ENCODE data around the gene MRPS27.

DNA sequence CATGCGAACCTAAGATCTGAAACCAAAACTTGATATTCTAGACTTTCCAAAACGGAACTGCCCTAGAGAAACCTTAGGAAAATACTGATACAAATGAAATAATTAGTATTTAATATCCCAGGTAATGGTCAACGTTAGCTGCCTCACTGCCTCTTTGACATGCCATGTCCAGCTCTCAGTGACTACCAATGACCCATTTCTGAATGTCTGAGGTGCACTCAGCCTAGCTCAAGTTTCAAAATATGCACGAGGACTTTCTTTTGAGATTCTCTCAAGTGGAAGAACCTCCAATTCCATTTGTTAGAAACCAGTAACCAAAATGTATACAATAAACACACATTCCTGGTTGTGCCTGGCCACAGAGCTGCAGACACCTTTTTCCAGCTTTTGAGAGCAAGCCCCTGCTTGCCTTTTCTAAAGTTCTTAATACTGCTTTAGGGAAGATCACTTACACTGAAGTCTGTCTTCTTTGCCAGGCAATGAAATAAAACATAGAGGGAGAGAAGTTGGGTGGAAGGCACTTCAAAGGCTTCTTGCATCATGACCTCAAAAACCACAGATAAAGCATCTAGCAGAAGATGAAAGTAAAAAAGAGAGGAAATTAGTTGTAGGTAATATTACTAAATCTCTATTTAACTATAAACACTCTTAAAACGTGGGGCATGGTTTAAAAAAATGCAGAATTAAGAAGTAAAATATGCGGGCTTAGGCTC, 87.9 kb downstream of the MRPS27 start:
- TF ChIP-seq, protein P1, sequence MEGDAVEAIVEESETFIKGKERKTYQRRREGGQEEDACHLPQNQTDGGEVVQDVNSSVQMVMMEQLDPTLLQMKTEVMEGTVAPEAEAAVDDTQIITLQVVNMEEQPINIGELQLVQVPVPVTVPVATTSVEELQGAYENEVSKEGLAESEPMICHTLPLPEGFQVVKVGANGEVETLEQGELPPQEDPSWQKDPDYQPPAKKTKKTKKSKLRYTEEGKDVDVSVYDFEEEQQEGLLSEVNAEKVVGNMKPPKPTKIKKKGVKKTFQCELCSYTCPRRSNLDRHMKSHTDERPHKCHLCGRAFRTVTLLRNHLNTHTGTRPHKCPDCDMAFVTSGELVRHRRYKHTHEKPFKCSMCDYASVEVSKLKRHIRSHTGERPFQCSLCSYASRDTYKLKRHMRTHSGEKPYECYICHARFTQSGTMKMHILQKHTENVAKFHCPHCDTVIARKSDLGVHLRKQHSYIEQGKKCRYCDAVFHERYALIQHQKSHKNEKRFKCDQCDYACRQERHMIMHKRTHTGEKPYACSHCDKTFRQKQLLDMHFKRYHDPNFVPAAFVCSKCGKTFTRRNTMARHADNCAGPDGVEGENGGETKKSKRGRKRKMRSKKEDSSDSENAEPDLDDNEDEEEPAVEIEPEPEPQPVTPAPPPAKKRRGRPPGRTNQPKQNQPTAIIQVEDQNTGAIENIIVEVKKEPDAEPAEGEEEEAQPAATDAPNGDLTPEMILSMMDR (IDR thresholded peaks at IDR 0.05; ENCODE audit: low read depth, low read length, missing input control): no peak
- no peak for TF ChIP-seq GABPA (IDR thresholded peaks at IDR 0.05 in 1 of 2, conservative IDR thresholded peaks at IDR 0.05 in 1 of 2)
- TF ChIP-seq, protein P2, sequence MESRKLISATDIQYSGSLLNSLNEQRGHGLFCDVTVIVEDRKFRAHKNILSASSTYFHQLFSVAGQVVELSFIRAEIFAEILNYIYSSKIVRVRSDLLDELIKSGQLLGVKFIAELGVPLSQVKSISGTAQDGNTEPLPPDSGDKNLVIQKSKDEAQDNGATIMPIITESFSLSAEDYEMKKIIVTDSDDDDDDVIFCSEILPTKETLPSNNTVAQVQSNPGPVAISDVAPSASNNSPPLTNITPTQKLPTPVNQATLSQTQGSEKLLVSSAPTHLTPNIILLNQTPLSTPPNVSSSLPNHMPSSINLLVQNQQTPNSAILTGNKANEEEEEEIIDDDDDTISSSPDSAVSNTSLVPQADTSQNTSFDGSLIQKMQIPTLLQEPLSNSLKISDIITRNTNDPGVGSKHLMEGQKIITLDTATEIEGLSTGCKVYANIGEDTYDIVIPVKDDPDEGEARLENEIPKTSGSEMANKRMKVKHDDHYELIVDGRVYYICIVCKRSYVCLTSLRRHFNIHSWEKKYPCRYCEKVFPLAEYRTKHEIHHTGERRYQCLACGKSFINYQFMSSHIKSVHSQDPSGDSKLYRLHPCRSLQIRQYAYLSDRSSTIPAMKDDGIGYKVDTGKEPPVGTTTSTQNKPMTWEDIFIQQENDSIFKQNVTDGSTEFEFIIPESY (IDR thresholded peaks at IDR 0.05): no peak
- TF ChIP-seq RAD21 (IDR thresholded peaks at IDR 0.05): no peak
- no peak for TF ChIP-seq JUND (IDR thresholded peaks at IDR 0.05)
- no peak for TF ChIP-seq TAF1 (conservative IDR thresholded peaks at IDR 0.05)
- TF ChIP-seq, protein P3, sequence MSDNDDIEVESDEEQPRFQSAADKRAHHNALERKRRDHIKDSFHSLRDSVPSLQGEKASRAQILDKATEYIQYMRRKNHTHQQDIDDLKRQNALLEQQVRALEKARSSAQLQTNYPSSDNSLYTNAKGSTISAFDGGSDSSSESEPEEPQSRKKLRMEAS (IDR thresholded peaks at IDR 0.05): no peak
- TF ChIP-seq YY1 (IDR thresholded peaks at IDR 0.05): no peak
- no peak for TF ChIP-seq RXRA (IDR thresholded peaks at IDR 0.05)
- TF ChIP-seq, protein P4, sequence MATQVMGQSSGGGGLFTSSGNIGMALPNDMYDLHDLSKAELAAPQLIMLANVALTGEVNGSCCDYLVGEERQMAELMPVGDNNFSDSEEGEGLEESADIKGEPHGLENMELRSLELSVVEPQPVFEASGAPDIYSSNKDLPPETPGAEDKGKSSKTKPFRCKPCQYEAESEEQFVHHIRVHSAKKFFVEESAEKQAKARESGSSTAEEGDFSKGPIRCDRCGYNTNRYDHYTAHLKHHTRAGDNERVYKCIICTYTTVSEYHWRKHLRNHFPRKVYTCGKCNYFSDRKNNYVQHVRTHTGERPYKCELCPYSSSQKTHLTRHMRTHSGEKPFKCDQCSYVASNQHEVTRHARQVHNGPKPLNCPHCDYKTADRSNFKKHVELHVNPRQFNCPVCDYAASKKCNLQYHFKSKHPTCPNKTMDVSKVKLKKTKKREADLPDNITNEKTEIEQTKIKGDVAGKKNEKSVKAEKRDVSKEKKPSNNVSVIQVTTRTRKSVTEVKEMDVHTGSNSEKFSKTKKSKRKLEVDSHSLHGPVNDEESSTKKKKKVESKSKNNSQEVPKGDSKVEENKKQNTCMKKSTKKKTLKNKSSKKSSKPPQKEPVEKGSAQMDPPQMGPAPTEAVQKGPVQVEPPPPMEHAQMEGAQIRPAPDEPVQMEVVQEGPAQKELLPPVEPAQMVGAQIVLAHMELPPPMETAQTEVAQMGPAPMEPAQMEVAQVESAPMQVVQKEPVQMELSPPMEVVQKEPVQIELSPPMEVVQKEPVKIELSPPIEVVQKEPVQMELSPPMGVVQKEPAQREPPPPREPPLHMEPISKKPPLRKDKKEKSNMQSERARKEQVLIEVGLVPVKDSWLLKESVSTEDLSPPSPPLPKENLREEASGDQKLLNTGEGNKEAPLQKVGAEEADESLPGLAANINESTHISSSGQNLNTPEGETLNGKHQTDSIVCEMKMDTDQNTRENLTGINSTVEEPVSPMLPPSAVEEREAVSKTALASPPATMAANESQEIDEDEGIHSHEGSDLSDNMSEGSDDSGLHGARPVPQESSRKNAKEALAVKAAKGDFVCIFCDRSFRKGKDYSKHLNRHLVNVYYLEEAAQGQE (IDR thresholded peaks at IDR 0.05): no peak
- no peak for TF ChIP-seq NR2F2 (IDR thresholded peaks at IDR 0.05)

Measured in liver (tissue), 3 donors.